GM21825 (cell line): ENCODE data around the gene GJB6.
A peak's percentile ranks its signal among the peaks of the same experiment; 100 is the strongest.

Experiments used
- ATAC-seq: cut with Tn5 transposase; IDR thresholded peaks from one replicate; pipeline ENCODE4 v1.9.1; 2021; ENCODE audit warnings: mild to moderate bottlenecking, moderate library complexity; ENCODE audit not compliant: unreplicated experiment

Gene GJB6

GRCh38 chr13:20227730-20228129 is 4.4 kb downstream of the GJB6 start:
- no peak for ATAC-seq

DNA sequence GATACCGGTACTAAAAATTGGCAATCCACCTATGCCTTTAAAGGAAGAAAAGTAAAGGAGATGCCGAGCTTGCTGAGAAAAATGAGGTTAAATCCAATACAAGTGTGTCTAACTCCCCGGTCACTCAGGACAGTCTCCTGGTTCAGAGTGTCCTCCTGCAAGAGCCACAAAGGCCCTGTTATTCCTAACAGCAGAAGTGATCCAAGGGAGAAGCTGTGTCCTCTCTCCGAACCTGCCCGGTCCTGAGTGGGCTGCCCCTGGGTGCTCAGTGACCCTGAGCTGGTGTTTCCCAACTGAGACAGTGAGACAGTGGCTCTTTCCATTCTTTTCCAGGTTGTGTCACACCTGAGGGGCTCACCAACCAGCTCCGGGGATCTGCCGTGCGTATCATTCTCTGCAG is 4.8 kb downstream of the GJB6 start:
- no peak for ATAC-seq

DNA sequence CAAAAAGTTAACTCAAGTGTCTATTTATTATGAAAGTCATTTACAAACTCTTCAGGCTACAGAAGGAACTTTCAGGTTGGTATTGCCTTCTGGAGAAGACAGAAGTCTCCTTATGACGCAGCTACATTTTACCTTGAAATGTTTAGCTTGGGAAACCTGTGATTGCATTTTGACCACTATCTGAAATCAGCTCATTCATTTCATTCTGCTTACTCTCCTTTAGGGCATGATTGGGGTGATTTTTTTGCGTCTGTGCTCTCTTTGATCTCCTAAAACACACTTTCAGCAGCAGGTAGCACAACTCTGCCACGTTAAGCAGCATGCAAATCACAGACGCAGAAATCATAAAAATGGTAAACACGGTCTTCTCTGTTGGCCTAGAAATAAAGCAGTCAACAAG is 9.6 kb downstream of the GJB6 start:
- ATAC-seq, result no peak

- no peak for ATAC-seq
Observed at GRCh38 chr13:20221772-20222171, 10.3 kb downstream of the GJB6 start.

GRCh38 chr13:20219577-20219976 is 12.5 kb downstream of the GJB6 start:
- ATAC-seq, result peak; percentile 97

GRCh38 chr13:20217168-20217567 is 15.0 kb downstream of the GJB6 start:
- ATAC-seq, result no peak

- ATAC-seq, result no peak
Observed at GRCh38 chr13:20209948-20210347, 22.2 kb downstream of the GJB6 start.

DNA sequence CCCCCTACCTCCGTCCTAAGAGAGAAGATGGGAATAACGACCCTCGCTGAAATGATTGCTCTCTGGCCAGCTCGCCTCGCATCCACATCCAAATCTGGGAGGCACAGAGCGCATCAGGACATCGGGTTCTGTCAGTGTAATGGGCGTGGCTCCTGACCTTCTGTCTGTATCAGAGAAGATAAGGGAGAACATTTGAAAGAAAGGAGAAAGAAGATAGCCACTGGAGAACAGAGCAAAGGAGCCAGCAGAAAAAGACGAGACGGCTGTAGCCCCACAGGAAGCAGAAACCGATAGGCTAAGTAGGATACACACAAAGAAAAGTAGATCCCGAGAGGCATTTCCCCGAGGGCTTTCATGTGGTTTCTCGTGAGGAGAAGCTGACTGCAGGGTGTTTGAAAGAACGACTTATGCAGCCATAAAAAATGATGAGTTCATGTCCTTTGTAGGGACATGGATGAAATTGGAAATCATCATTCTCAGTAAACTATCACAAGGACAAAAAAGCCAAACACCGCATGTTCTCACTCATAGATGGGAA is 25.4 kb downstream of the GJB6 start:
- no peak for ATAC-seq

DNA sequence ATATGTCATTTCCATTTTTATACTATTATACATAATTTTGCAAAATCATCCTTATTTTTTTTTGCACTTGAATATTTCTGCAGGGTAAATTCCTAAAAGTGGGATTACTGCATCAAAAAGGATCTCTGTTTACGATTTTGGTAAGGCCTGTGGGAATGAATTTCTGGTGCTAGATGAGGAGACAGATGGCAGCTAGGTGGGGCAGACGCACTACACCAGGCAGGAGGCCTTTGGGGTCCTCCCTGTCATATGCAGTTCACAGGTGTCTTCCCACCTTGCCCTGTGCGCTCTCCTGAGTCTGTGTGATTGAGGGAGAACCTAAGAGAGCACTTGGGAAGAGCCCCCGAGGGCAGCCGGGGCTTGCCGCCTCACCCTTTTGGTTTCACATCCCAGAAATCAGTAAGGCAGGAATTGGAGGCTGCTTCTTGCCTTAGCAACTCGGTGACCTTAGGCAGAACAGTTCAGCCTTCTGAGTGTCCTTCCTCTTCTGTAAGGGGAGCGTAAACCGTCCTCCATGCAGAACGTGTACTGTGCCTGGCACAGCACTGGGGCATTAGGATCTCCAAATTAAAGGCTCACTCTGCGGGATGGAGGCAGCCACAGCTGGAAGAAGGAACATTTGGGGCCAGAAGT is 25.9 kb downstream of the GJB6 start:
- no peak for ATAC-seq

DNA sequence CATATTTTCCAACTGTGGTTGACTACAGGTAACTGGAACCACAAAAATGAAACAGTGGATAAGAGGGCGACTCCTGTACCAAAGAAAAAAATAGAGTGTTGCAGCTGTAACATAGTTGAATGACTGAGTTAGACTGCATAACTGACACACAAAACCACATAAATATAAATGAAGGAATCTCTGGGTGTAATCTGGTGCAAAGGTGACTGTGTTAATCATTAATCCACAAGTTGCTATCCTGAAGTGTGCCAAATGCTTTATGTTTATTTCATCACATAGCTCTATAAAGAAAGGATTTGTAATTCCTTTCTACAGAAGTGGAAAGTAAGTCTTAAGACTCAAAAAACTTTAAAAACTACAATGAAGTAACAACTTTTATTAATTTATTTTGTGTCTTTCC is 33.3 kb downstream of the GJB6 start:
- ATAC-seq, result no peak

- ATAC-seq, result no peak
Observed at GRCh38 chr13:20197361-20197834, 34.7 kb downstream of the GJB6 start.

GRCh38 chr13:20195801-20196200 is 36.3 kb downstream of the GJB6 start:
- no peak for ATAC-seq

GRCh38 chr13:20193907-20194631 is 38.0 kb downstream of the GJB6 start:
- no peak for ATAC-seq

- ATAC-seq, result no peak
Observed at GRCh38 chr13:20193162-20193906, 38.8 kb downstream of the GJB6 start.

GRCh38 chr13:20192836-20193161 is 39.3 kb downstream of the GJB6 start, which contains the start of gene GJB2:
TSS of gene GJB2 (minus strand) at chr13:20192938. CDS start at chr13:20189581, 3,357 bp downstream.
- no peak for ATAC-seq

DNA sequence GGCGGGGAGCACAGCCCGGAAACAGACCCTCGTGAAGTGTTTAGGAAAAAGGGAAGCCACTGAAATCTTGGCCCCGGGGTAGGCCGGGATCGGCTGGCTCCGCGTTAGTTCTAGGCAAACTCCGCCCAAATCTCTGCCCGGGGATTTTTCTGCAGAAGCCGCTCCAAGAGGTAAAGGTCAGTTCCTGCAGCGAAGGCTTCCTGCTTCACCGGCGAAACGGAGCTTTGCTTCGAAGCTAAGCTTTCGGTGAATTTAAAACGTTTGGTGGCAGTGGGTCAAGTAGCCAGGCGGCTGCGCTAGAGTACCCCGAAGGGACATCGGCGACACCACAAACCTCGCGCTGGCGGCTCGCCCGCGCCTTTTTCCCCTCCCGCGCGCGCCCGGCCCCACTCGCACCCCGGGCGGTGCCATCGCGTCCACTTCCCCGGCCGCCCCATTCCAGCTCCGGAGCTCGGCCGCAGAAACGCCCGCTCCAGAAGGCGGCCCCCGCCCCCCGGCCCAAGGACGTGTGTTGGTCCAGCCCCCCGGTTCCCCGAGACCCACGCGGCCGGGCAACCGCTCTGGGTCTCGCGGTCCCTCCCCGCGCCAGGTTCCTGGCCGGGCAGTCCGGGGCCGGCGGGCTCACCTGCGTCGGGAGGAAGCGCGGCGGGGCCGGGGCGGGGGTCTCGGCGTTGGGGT is 39.8 kb downstream of the GJB6 start:
- ATAC-seq, result no peak

DNA sequence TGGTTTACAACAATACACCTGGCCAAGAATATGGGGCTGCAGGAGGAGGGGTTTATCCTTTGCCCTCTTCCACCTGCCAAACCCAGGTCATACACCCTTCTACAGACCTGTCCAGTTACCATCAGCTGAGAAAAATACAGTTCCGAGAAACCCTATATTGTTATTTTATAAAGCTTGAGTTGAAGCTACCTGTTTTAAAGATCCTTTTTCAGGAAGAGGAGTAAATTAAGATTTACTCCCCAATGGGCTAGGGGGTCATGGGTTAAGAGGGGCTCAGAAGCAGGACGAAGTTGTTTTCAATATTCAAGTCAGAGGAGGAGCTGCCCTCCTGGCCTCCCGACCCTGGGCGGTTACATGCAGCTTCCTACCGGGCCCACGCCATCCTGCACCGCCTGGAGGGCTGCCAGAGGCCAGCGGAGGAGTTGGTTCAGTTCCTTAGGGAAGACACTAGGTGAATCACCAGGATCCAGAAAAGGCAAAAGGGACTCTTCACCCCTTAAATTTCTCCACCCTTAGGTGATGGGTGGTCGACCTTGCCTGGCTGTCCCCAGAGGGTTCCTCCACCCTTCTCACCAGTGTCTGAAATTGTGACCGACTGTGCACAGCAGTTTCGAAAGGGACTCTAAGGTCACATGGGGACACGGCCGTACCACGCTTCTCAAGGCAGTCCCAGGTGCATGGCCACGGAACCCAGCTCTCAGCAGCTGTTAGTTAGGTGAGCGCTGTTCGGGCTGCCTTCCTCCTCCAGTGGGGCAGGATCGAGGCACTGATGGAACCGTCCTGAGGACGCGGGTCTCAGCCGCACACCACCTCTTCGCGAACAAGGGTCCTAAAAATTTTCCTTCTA is 40.6 kb downstream of the GJB6 start:
- no peak for ATAC-seq

DNA sequence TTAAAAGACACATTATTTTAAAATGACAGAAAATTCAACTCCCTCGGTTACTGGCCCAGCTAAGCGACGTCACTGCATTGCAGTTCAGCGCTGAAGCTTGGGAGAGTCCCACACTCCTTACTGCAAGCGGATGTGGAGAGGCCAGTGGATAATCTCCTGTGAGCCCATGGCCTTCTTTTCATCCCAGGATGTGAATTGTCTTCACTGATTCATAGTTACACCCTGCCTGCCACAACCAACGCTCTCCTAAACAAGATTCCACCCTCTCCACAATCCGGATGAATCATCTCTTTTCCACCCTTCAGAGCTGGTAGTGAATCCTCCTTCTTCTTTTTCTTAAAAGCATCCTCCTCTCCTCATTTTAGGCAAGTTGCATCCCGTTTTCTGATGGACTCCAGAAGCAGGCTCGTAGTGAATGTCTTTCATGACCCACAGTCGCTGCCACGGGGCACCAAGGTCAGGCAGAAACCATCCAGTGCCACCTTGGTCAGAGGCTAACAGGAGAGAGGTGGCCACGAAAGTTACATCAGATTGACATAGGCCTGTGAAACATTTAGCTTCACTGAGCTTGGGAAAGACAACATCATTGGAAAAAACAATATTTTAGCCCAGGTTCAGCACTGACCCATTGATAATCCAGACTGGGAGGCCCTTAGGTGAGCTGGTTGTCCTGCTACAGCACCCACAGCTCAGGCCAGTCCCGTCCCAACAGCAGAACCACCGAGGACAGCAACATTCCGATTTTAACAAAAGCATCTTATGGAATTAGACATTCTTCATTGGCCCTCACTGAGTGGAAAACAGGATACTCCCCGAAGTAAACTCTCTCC is 41.4 kb downstream of the GJB6 start:
- no peak for ATAC-seq

DNA sequence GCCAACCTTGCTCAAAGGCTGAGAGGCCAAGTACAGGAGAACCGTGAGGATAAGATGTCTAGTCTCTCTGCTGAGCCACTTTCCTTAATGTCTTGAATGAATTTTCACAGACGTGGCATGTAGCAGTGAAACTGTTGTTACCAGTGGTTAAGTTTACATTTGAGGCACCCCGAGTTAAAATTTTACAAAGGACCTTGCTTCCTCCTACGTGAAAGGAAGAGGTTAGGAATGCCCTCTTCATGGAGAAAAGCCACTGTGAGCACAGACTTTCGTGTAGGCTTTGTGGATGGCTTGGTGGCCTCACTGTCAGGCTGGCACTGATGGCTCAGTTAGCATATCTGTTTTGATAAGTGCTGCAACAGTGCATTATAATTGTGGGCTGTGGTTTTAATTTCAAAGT is 42.0 kb downstream of the GJB6 start:
- no peak for ATAC-seq
